ENCODE data around the gene MINDY4B. TPM values are rescaled to one million over a fixed set of nuclear protein-coding genes. Genes with fewer than 3 reads are reported as not detected.

Gene MINDY4B
- polyA plus RNA-seq, 1 donor (not counting 4 experiments of a cell fraction or from before 2014, with no cell fraction given): not detected

GRCh38 chr3:150928234-150928633, 23.0 kb upstream of the MINDY4B start:
- Histone ChIP-seq H3K4me1 (ENCODE audit: control insufficient read depth, extremely low read depth, insufficient read depth, low read length) (no peaks in the 10 kb centered on the region), H3K79me2 (ENCODE audit: control insufficient read depth, insufficient read depth, low read length) (no peaks in the 10 kb centered on the region), H3K36me3 (ENCODE audit: control insufficient read depth in 2 of 2, extremely low read depth in 1 of 2, insufficient read depth in 2 of 2, low read length in 2 of 2) (no peaks in the 10 kb centered on the region), H2AFZ (ENCODE audit: control insufficient read depth, low read length) (no peak overlapping the region), H4K20me1 (ENCODE audit: control insufficient read depth, extremely low read depth, insufficient read depth, low read length) (no peaks in the 10 kb centered on the region), H3K27me3 (ENCODE audit: control insufficient read depth, extremely low read depth, insufficient read depth, low read length) (peaks cover 8% of the 10 kb centered on the region), H3K4me3 (ENCODE audit: control insufficient read depth in 2 of 3, extremely low read depth in 1 of 3, insufficient read depth in 2 of 3, low read depth in 1 of 3, low read length in 3 of 3) (no peak overlapping the region), H3K9me1 (ENCODE audit: control insufficient read depth, extremely low read depth, insufficient read depth, low read length) (no peaks in the 10 kb centered on the region), H3K9me3 (ENCODE audit: control insufficient read depth, low read depth, low read length) (no peaks in the 10 kb centered on the region), H3K27ac (ENCODE audit: control insufficient read depth, insufficient read depth, low read length) (no peak overlapping the region), H3K4me2 (ENCODE audit: control insufficient read depth, extremely low read depth, insufficient read depth, low read depth, low read length) (no peak overlapping the region), H3K9ac (ENCODE audit: control insufficient read depth, extremely low read depth, insufficient read depth, low read length) (no peak overlapping the region)
- no peak for DNase-seq (ENCODE audit: low read depth, low spot score)
- dilution Hi-C loops (cut with MboI; ENCODE audit: extremely low pct_ligation_motif_present, low sequenced_read_pairs): no loop called here
- TF ChIP-seq EZH2 (IDR thresholded peaks at IDR 0.05; ENCODE audit: low read length): no peak
- TF ChIP-seq, protein P1, sequence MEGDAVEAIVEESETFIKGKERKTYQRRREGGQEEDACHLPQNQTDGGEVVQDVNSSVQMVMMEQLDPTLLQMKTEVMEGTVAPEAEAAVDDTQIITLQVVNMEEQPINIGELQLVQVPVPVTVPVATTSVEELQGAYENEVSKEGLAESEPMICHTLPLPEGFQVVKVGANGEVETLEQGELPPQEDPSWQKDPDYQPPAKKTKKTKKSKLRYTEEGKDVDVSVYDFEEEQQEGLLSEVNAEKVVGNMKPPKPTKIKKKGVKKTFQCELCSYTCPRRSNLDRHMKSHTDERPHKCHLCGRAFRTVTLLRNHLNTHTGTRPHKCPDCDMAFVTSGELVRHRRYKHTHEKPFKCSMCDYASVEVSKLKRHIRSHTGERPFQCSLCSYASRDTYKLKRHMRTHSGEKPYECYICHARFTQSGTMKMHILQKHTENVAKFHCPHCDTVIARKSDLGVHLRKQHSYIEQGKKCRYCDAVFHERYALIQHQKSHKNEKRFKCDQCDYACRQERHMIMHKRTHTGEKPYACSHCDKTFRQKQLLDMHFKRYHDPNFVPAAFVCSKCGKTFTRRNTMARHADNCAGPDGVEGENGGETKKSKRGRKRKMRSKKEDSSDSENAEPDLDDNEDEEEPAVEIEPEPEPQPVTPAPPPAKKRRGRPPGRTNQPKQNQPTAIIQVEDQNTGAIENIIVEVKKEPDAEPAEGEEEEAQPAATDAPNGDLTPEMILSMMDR (optimal IDR thresholded peaks at IDR 0.05 in 1 of 3, IDR thresholded peaks at IDR 0.05 in 1 of 3, conservative IDR thresholded peaks at IDR 0.05 in 1 of 3; ENCODE audit: extremely low read depth in 1 of 3, insufficient read depth in 2 of 3, low read length in 3 of 3): no peak
- FAIRE-seq: no peak

DNA sequence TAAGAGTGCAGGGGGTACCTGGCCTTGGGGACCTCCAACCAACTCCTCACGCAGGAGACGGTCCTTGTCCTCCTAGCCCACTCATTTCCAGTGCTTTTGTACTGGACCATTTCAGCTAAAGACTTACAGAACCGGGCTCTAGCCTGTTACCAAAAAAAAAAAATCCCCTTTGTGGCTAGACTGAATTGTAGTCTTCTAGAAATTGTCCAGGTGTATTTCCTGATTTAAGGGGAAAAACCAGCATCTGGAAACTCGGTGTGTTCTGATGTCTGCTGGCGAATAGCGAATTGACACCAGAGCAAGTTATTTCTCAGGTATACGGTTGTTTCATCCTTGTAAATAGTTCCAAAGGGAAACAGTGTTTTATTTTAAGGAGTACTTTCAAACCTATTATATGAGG, 21.1 kb upstream of the MINDY4B start:
- no peak overlapping the region for H3K9ac ChIP-seq (ENCODE audit: control insufficient read depth, extremely low read depth, insufficient read depth, low read length)
- H3K9me1 ChIP-seq (ENCODE audit: control insufficient read depth, extremely low read depth, insufficient read depth, low read length): no peaks in the 10 kb centered on the region
- H3K79me2 ChIP-seq (ENCODE audit: control insufficient read depth, insufficient read depth, low read length): no peaks in the 10 kb centered on the region
- H3K36me3 ChIP-seq (ENCODE audit: control insufficient read depth in 2 of 2, extremely low read depth in 1 of 2, insufficient read depth in 2 of 2, low read length in 2 of 2): no peaks in the 10 kb centered on the region
- no peak overlapping the region for H3K4me2 ChIP-seq (ENCODE audit: control insufficient read depth, extremely low read depth, insufficient read depth, low read depth, low read length)
- H3K4me1 ChIP-seq (ENCODE audit: control insufficient read depth, extremely low read depth, insufficient read depth, low read length): no peaks in the 10 kb centered on the region
- no peak for DNase-seq (ENCODE audit: low read depth, low spot score)
- H2AFZ ChIP-seq (ENCODE audit: control insufficient read depth, low read length): no peak overlapping the region
- FAIRE-seq: no peak
- no peaks in the 10 kb centered on the region for H3K9me3 ChIP-seq (ENCODE audit: control insufficient read depth, low read depth, low read length)
- dilution Hi-C loops (cut with MboI; ENCODE audit: extremely low pct_ligation_motif_present, low sequenced_read_pairs): no loop called here
- peaks cover under 1% of the 10 kb centered on the region for H3K27me3 ChIP-seq (ENCODE audit: control insufficient read depth, extremely low read depth, insufficient read depth, low read length)
- no peak for TF ChIP-seq EZH2 (IDR thresholded peaks at IDR 0.05; ENCODE audit: low read length)
- TF ChIP-seq, protein P1 (optimal IDR thresholded peaks at IDR 0.05 in 1 of 3, IDR thresholded peaks at IDR 0.05 in 1 of 3, conservative IDR thresholded peaks at IDR 0.05 in 1 of 3; ENCODE audit: extremely low read depth in 1 of 3, insufficient read depth in 2 of 3, low read length in 3 of 3): no peak
- H4K20me1 ChIP-seq (ENCODE audit: control insufficient read depth, extremely low read depth, insufficient read depth, low read length): no peaks in the 10 kb centered on the region
- no peak overlapping the region for H3K27ac ChIP-seq (ENCODE audit: control insufficient read depth, insufficient read depth, low read length)
- H3K4me3 ChIP-seq (ENCODE audit: control insufficient read depth in 2 of 3, extremely low read depth in 1 of 3, insufficient read depth in 2 of 3, low read depth in 1 of 3, low read length in 3 of 3): no peak overlapping the region
